GM21737 (cell line): ENCODE results near the gene NPSR1.
"Not testable (repeated sequence)": the region's sequence is repeated elsewhere in the genome, so short reads cannot be mapped to it uniquely, and the experiment has no call there.

Experiments used
- ATAC-seq: cut with Tn5 transposase; IDR thresholded peaks from one replicate; pipeline ENCODE4 v1.9.1; 2021; ENCODE audit warnings: mild to moderate bottlenecking, moderate library complexity; ENCODE audit not compliant: unreplicated experiment

NPSR1 gene

DNA sequence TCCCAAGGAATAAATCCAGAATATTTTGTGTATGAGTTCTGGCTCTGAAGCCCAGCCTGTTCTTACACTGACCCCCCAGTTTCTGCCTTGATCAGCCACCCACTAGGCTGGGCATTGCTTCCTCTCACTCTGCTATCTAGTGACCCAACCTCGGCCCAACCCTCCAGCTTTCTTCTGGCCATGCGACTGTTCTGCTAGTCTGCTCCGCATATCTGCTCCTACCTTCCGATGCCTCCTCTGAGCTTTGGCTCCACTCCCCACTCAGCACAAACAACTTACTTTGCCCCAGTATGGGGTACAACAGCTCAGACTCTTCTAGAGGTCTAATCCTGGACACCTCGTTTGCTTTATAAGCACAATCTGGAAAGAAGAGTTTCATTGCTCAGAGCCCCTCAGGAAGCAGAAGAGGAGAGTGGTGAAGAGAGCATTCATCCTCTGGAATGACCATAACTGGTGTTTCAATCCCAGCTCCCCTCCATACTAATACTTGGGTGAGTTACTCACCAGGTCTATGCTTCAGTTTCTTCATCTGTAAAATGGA lies 99.6 kb downstream of the NPSR1 start:
- ATAC-seq = peak; percentile 7

DNA sequence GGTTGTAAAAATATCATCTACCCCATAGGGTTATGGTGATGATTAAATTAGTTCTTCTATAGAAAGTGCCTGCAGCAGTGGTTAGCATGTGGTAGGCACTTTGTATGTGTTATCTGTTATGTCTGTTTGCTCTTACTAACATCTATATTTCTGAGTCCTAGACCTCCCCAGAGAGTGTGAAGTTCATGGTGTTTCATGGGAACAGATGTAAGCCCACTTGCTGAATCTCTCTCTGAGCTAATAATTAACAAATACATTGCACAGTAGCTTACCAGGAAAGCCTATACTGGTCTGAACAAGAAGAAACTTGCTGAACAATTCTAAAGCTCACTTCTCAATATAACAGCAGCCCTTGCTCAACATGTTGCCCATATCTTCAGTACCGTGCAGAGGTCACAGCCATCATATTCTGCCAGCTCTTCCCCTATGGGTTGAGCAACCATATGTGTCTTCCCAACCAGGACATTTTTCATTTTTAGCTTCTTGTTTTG lies 100.1 kb downstream of the NPSR1 start:
- ATAC-seq = peak; percentile 57

DNA sequence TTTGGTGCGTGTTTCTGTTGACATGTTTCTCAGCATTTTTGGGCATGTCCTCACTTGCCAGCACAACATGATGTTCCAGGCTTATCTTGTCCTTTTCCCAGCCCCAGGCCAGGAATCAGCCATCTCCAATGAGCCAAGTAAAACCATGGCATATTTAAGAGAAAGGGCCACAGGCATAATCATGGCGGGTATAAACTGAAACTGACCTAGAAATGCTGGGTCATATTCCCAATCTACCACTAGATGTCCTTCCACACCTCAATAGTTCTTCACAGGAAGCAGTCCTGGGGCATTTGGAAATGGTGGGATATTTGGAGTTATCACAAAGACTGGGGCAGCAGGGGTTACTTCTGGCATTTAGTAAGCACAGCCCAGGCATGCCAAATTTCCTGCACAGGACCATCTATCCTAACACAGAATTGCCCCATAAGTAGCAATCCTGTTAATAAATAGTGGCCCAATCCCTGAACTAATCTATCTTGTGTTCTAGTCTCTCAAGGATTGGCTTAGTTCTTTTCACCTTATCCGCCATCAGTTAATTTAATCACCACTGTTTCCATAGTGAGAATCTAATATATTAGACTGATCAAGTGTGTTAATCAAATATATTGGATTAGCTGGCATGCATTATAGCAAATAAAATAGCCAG lies 101.6 kb downstream of the NPSR1 start:
- no peak for ATAC-seq

DNA sequence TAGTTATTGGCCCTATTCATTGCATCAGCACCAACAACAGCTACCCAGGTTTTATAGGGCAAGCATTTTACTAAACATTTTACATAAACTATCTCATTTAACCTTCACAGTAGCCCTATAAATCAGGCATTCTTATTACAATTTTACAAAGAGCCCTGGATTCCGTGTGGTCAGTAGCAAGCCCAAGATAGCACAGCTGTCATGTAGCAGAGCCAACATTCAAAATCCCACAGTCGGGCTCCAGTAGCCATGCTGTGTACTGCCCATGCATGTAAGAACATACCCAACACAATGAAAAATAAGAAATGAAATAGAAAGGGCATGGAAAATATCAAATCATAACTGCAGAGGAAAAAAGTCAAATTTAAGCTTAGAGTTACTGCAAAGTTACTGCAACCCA lies 102.3 kb downstream of the NPSR1 start:
- ATAC-seq = no peak

DNA sequence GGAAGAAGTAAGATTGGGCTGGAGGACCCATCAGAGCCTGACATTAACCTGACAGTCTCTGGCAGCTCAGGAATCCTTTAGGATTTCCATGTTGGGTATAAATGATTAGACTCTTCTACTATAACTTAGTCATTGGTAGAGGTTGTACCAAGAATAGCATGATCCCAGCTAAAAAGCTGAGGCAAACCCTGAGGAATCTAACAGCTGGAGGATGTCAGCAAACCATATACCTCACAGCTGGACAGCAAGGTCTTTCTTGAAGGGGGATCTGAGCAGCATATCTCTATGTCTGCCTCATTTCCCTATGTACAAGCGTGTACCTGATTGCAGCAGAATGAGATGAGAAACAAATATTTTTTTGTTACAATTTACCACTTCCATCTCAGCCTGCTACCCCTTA lies 103.2 kb downstream of the NPSR1 start:
- no peak for ATAC-seq

DNA sequence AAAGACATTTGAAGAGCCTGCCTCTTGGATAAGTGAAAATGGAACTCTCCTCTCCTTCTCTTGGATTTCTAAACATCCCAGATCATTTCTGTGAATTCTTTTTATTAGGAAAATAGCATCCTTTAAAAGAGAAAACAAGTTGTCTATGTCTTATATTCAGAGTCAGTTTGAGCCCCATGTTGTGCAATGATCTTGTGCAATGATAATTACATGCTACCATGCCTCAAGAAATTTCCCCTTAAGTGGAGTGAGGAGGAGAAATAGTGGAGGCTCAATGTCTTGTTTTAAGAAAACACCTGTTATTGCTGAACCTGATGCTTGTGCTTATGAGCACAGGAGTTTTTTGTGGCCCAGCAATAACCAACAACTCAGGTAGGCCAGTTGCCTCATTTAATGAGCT lies 103.6 kb downstream of the NPSR1 start:
- ATAC-seq = no peak

DNA sequence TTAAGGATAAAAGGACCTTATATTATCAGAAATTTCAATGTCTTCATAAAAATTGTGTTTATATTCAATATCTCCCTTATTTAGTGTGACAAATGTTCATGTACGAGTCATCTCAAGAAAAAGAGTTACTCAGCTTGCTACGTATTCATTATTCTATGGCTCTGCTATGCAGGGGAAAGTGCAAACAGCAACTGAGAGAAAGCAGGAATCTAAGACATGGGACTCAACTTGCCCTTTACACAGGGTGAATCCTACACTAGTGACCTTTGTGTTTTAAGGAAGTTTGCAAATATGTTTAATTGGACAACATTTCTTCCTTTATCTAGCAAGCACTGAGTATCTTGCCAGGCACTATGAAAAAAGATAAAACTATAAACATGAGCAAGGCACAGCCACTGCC lies 104.7 kb downstream of the NPSR1 start:
- ATAC-seq = no peak

DNA sequence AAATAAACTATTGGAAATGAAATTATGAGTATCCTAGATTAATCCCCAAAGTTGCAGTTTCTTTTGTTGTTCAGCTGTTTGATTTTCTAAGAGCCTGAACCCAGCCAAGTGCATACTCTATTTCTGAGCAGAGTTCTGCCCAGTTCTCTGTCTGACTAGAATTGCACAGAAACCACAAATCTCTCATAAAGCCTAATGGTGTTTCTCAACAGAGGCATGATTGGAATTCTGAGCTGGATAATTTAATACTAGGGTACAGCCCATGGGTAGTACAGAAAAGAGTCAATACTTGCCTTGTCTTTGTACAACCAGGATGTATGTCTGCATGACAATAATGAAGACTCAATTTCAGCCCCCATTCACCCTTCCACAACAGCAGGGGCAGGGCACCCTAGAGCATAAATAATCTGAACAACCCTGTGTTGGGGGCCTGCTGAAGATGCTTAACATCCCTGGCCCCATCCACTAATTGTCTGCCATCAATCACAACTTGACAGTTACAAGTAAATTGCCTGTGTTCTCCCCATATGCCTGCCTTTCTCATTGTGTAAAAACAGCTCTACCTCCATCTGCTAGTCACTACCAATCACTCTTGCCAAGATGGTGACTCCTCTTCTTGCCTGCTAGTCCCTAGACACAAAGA lies 114.4 kb downstream of the NPSR1 start:
- ATAC-seq = no peak

DNA sequence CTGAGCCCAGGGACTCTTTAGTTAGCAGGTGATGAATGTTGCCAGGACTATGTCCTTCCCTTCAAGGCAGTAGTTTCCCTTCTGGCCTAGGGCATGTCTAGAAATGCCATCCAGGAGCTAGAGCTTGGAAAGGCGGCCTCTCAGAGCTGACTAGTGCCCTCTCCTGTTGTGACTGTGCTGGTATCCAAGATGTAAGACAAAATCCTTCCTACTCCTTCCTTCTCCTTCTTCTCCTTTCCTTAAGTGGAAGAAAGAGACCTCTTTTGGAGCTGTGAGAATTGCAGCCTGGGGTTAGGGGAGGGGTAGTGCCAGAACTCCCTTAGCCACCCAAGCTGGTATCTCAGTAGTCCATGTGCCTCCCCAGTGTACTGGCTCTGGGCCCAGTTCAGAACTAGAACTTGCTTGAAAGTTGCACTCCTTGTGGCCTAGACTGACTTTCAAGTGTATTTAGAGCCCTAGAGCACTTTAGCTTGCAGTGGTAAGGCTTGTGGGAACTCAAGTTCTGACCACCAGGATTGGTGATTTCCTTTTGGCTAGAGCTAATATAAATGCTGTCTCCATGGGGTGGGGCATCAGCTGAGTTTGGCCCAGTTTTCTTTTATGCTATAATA lies 118.8 kb downstream of the NPSR1 start:
- no peak for ATAC-seq

DNA sequence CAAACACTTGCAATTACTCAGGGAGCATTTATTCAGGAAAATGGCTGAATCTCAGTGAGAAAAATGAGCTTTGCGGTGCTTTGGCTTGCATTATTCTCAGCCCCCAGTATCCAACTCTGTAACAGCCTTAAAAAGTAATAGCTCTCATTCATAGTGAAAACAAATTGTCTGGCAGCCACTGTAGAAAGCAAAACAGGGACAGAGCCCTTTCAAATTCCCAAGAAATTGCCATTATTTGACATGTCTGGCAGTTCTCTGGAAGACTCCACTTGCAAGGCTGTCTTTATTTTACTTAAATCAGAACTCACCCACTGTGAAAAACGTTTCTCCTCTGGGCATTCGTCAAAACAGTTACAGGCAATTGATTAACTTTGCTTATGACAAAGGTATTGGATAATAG lies 122.5 kb downstream of the NPSR1 start:
- ATAC-seq = no peak

DNA sequence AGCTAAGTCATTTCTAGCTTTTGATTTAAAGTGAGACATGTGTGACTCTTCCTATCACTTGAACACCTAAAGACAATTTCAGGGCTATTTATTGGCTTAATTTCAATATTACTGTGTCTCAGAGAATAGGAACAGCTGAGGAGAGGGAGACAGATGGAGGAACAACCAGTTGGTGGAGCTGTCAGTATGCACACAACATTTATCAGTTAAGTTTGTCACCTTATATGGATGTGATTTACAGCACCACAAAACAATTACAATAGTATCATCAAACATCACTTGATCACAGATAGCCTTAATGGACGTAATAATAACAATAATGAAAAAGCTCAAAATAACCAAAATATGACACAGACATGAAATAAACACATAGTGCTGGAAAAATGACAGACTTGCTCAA lies 129.6 kb downstream of the NPSR1 start:
- ATAC-seq = no peak

DNA sequence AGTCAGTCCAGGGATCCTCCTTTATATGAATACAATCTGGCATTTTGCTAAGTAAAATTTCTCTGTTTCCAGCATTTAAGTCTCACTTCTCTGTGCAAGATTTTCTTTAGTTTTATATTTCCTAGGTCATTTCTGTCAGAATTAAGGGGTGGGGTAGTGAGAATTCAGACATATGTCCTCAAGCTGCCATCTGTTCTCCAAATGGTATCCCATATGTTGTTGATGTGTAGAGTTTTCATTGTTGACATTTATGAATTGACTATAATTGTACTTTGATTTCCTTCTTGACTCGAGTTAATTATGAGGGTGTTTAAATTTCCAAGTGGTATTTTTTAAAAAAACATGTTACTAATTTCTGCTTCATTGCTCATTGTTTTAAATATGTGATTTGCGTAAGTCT lies 148.8 kb downstream of the NPSR1 start:
- no peak for ATAC-seq

DNA sequence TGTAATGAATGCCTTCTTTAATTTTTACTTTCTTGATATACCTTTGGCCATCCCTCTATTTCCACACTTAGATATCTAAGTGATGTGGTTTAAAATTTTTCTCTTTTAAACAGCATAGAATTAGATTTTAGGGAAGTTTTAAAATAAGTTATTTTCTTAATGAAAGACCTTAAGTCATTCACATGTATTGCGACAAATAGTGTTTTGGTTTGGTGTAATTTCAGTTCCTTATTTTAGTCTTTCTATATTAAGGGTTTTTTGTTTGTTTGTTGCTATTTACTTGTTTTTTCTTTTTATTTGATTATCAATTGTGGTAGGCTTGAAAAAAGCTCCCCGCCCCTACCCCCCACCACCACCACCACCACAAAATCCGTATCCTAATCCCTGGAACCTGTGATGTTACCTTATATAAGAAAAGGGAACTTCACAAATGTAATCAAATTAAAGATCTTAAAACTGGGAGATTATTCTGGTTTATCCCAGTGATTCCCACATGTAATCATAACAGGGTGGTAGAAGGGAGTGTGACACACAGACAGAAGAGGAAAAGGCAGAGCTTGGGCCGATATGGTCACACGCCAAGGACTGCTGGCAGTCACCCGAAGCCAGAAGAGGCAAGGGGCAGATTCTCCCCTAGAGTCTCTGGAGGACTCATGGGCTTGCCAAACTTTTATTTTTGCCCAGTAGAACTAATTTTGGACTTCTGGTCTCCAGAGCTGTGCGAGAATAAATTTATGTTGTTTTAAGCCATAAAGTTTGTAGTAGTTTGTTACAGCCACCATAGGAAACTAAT lies 149.7 kb downstream of the NPSR1 start:
- no peak for ATAC-seq

DNA sequence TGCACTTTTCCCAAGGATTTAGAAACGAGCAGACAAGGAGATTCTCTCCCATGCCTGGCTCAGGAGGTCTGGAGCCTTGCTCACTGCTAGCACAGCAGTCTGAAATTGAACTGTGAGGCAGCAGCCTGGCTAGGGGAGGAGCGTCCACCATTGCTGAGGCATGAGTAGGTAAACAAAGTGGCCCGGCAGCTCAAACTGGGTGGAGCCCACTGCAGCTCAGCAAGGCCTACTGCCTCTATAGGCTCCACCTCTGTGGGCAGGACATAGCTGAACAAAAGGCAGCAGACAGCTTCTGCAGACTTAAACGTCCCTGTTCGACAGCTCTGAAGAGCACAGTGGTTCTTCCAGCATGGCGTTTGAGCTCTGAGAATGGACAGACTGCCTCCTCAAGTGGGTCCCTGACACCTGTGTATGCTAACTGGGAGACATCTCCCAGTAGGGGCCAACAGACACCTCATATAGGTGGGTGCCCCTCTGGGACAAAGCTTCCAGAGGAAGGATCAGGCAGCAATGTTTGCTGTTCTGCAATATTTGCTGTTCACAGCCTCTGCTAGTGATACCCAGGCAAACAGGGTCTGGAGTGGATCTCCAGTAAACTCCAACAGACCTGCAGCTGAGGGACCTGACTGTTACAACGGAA lies 156.3 kb downstream of the NPSR1 start:
- ATAC-seq = not testable (repeated sequence)

DNA sequence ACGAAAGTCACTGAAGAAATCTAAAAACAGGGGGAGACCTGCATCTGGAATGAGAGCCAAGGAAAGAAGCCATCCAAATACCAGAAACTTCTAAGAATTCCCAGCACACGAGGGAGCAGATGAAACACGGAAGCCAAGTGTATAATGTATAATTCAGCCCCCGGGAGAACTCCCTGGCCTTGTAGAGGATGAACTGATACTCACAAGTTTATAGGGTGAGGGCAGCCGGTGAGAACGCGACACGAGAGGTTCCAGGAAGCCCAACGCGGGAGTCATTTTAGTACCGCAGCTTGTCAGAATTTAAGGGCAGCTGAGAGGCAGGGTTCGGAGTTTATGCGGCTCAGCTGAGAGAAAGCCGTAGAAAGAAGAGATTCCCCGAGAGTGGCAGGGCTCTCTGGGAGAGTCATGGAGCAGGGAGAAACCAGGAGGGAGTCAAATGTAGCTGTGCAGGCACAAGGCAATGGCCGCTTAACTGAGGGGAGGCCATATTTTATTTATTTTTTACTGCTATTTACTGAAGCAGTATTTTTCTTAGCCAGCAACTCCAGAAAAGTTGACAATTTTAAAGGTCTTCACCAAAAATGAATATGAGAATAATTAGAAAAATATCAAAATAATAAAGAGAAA lies 164.0 kb downstream of the NPSR1 start:
- no peak for ATAC-seq

DNA sequence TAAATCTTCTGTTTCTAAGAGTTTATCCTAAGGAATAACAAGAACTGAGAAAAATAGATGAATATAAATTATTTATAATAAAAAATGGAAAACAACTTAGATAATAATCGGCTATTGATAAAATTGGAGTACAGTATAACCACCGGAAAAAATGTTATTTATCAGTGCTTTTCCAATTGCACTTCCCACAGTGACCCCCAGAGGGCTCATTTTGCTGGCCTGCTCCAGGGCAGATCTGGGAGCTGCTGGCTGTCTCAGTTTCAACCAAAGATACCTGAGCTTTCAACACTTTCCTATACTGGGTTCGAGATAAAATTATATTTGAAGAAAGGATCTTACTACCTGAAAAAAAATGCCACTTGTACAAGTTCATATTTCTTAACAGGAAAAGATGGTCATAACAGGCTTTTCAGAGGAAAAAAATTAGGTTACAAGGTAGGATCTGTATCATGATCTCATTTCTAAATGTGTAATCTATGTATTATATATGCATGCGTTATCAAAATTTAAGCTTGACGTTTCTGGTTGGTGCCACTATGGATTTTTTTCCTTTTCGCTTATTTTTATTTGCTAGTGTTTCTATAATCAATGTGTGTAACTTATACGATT lies 165.7 kb downstream of the NPSR1 start:
- peak; percentile 75 for ATAC-seq

DNA sequence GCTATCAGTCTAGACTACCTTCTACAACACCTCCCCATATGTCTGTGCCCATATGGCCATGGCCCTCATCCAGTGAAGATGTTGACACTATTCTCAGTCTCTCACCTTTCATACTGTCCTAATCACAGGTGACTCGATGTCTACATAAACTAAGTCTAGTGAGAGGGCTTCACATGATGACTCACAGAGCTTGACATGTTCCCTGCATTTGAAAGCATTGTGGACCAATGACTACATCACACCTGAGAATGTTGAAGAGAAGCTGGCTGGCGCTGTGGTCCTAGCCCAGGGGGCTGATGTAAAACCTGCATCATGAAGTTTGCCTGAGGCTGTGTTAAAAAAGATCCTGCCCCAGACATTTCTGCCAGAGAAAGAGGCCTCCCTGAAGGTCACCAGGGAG lies 167.2 kb downstream of the NPSR1 start:
- ATAC-seq = no peak

DNA sequence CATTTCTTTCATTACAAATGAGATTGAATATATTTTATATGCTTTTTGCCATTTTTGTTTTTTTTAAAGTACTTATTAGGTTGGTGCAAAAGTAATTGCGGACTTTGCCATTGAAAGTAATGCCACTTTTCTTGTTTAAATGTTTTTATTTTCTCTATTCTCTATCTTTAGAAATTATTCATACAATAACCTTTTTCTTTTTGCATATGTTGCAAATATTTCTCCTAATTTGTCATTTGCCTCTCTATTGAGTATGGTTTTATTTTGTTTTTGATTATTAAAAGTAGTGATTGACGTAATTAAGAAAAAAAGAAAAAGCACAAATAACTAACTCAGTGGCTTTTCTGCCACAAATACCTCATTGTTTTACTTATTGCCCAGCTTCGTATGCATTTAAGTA lies 172.4 kb downstream of the NPSR1 start:
- ATAC-seq = no peak

DNA sequence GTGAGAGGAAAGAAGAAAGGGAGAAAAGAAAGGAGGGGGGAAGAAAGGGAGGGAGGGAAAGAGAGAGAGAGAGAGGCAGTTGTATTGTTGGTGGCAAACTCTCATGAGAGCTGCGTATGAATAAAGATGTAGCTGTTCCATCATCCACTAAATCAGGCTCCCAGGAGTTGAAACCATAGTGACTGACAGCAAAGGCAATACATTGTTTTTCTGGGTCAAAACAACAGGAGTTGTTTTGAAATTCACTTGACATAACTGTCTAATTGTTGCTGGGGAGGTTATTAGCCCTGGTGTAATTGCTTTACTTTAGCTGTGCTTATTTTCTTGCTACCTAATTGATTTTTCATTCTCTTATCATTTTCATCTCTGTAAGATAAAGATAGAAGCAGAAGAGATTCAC lies 173.4 kb downstream of the NPSR1 start:
- ATAC-seq = no peak

DNA sequence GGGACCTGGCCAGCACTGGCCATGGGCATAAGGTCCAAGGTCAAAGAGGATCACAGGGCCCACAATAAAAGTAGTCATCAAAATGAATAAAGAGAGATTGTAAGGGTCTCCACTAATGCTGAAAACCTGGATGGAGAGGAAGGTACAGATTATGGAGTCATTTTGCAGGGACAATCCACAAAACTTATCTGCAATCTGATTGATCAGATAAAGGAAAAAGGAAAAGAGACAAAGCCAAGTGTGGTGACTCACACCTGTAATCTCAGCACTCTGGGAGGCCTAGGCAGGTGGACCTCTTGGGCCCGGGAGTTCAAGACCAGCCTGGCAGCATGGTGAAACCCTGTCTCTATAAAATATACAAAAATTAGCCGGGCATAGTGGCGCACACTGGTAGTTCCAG lies 174.0 kb downstream of the NPSR1 start:
- ATAC-seq = no peak
